Smooth muscle cell (in vitro differentiated cells): ENCODE results near the gene CDCA7L. TPM values are rescaled to one million over a fixed set of nuclear protein-coding genes. Genes with fewer than 3 reads are reported as not detected.

Experiments used
- DNase-seq: peaks from one replicate; lab custom pipeline; 2025; ENCODE audit not compliant: unreplicated experiment; lab: John Stamatoyannopoulos, UW
- H2AFZ ChIP-seq: fragments of 200-600 bp; sonication (generic); 2 replicates; pipeline ENCODE4 v1.6.0; 2016; ENCODE audit warnings: antibody characterized with exemption, low read depth, mild to moderate bottlenecking
- H3F3A ChIP-seq: fragments of 200-600 bp; sonication (generic); 2 replicates; pipeline ENCODE4 v1.6.0; 2017; ENCODE audit warnings: antibody characterized with exemption, low read depth
- H3K27ac ChIP-seq: fragments of 200-600 bp; sonication (generic); 2 replicates; pipeline ENCODE4 v1.5.1; 2016; ENCODE audit warnings: low read depth, mild to moderate bottlenecking
- H3K27me3 ChIP-seq: fragments of 200-600 bp; sonication (generic); 2 replicates; pipeline ENCODE4 v1.6.1; 2016; ENCODE audit warnings: low read depth, mild to moderate bottlenecking
- H3K36me3 ChIP-seq: fragments of 200-600 bp; sonication (generic); 2 replicates; pipeline ENCODE4 v1.5.1; 2016; ENCODE audit warnings: low read depth
- H3K4me1 ChIP-seq: fragments of 200-600 bp; sonication (generic); 2 replicates; pipeline ENCODE4 v1.5.1; 2016; ENCODE audit warnings: low read depth
- H3K4me2 ChIP-seq: fragments of 200-600 bp; sonication (generic); 2 replicates; pipeline ENCODE4 v1.6.0; 2016; ENCODE audit warnings: mild to moderate bottlenecking
- H3K4me3 ChIP-seq: fragments of 200-600 bp; sonication (generic); 2 replicates; pipeline ENCODE4 v1.5.1; 2016; ENCODE audit warnings: mild to moderate bottlenecking
- H3K79me2 ChIP-seq: fragments of 200-600 bp; sonication (generic); 2 replicates; pipeline ENCODE4 v1.6.0; 2016; ENCODE audit warnings: low read depth, mild to moderate bottlenecking
- H3K9ac ChIP-seq: fragments of 200-600 bp; sonication (generic); 2 replicates; pipeline ENCODE4 v1.6.0; 2016; ENCODE audit warnings: low read depth
- H3K9me3 ChIP-seq: fragments of 200-600 bp; sonication (generic); replicated peaks from 2 replicates; pipeline ENCODE4 v1.5.1; 2016; ENCODE audit warnings: low read depth
- H4K20me1 ChIP-seq: fragments of 200-600 bp; sonication (generic); 2 replicates; pipeline ENCODE4 v1.6.0; 2016; ENCODE audit warnings: low read depth
- WGBS: methylation state at CpG from one replicate; pipeline ENCODE4 v1.1.7; 2016; ENCODE audit warnings: low lambda C conversion rate; 5-methylcytosine and 5-hydroxymethylcytosine counted together
- polyA plus RNA-seq: library from polyadenylated mRNA; unstranded; fragments of >200 nt; fragmentation: Nextera tagmentation; extraction: Ambion mirVana; gene quantifications from 2 replicates; pipeline ENCODE4 v1.2.1, GENCODE V29; 2016
- total RNA-seq: library from RNA; depleted of rRNA; stranded (reverse); fragments of >200 nt; gene quantifications from 2 replicates; pipeline ENCODE4 v1.2.3, GENCODE V29; 2014
- TF ChIP-seq, protein P1 (sequence below): fragments of 200-600 bp; sonication (generic); IDR thresholded peaks from 2 replicates; pipeline ENCODE4 v1.5.1; 2017; ENCODE audit warnings: borderline replicate concordance, mild to moderate bottlenecking, antibody characterized with exemption; ENCODE audit not compliant: insufficient read depth, poor library complexity, severe bottlenecking

Gene CDCA7L
- total and polyA plus RNA-seq, 2 experiments from 2014 or later, result 9.3 to 13.9 TPM

DNA sequence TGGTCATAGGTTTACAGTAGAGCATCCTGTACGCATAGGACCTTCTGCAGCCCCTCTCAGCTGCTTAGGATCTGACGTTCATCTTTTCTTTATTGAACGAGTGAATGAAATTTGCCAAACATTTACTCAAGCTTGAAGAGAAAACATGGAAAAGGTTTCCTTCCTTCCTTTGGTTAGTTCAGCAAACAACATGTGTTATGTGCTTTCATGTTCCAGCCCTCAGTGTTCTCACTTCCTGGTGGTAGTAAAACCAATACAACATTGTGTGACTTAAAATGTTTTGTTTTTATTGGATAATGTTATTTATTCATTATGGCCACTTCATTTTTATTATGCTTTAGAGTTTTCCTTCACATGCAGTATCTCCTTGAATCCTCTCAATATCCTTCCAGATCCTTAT lies 1.4 kb upstream of the CDCA7L start:
- H4K20me1 ChIP-seq, result no peaks in the 10 kb centered on the region
- no peak overlapping the region for H3K9ac ChIP-seq
- H3K4me2 ChIP-seq, result no peak overlapping the region
- no peak overlapping the region for H3K4me3 ChIP-seq
- TF ChIP-seq, protein P1, sequence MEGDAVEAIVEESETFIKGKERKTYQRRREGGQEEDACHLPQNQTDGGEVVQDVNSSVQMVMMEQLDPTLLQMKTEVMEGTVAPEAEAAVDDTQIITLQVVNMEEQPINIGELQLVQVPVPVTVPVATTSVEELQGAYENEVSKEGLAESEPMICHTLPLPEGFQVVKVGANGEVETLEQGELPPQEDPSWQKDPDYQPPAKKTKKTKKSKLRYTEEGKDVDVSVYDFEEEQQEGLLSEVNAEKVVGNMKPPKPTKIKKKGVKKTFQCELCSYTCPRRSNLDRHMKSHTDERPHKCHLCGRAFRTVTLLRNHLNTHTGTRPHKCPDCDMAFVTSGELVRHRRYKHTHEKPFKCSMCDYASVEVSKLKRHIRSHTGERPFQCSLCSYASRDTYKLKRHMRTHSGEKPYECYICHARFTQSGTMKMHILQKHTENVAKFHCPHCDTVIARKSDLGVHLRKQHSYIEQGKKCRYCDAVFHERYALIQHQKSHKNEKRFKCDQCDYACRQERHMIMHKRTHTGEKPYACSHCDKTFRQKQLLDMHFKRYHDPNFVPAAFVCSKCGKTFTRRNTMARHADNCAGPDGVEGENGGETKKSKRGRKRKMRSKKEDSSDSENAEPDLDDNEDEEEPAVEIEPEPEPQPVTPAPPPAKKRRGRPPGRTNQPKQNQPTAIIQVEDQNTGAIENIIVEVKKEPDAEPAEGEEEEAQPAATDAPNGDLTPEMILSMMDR, result no peak
- H3K9me3 ChIP-seq, result no peaks in the 10 kb centered on the region
- no peaks in the 10 kb centered on the region for H3K36me3 ChIP-seq
- 91% methylated on average over 3 of the region's 3 CpGs for WGBS
- peaks cover 24% of the 10 kb centered on the region for H3K4me1 ChIP-seq
- no peak for DNase-seq
- no peak overlapping the region for H2AFZ ChIP-seq
- H3K27ac ChIP-seq, result no peak overlapping the region
- peaks cover 3% of the 10 kb centered on the region for H3F3A ChIP-seq
- peaks cover 27% of the 10 kb centered on the region for H3K27me3 ChIP-seq
- no peaks in the 10 kb centered on the region for H3K79me2 ChIP-seq

- Histone ChIP-seq H3K27me3 (peaks cover 26% of the 10 kb centered on the region), H4K20me1 (no peaks in the 10 kb centered on the region), H2AFZ (peak overlapping the region; percentile 79), H3K4me3 (peak overlapping the region; percentile 65), H3K36me3 (no peaks in the 10 kb centered on the region), H3F3A (peaks cover 3% of the 10 kb centered on the region), H3K4me2 (peak overlapping the region; percentile 95), H3K9ac (peak overlapping the region; percentile 89), H3K4me1 (peaks cover 29% of the 10 kb centered on the region), H3K27ac (no peak overlapping the region), H3K79me2 (no peaks in the 10 kb centered on the region), H3K9me3 (no peaks in the 10 kb centered on the region)
- 23% methylated on average over 8 of the region's 8 CpGs for WGBS
- no peak for DNase-seq
- TF ChIP-seq, protein P1, result no peak
Measured at GRCh38 chr7:21946222-21946709, 567 bp upstream of the CDCA7L start.

DNA sequence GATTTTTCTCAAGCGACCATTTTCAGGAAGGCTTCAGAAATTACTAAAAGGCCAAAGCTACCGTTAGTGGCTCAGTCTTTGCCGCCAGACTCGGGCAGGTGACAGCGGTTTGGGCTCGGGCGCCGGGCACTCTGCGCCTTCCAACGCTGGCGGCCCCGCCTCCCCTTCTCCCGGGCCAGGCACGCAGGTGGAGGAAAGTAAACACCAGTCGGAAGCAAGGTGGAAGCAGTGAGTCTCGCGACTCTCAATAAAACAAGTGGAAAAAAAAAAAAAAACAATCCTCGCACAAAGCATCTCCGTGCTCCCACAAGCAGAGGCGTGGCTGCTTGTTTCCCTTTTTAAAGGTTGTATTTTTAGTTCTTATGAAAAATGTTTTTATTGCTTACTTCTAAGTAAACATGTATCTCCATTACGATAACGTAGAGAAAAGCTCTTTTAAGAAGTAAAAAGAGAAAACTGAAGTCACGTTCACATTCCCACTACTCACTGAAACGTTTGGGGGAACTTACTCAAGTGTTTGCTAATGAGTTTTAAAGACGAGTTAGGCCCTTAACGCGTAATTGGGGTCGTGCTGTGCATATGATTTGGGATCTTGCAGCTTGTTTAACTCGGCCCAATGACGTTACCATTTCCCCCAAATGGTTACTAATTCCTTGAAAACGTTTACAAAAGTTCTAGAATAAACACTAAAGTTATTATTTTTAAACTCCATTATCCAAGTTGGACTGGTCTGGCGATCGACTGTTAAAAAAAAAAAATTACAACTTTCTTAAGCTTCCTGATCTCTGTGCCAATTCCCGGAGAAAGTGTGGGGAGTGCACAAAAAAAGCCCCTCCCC lies 864 bp downstream of the CDCA7L start:
- Histone ChIP-seq H3K4me1 (peaks cover 33% of the 10 kb centered on the region), H3F3A (peaks cover 3% of the 10 kb centered on the region), H3K27me3 (peaks cover 15% of the 10 kb centered on the region), H3K36me3 (no peaks in the 10 kb centered on the region), H3K79me2 (no peaks in the 10 kb centered on the region), H3K9me3 (no peaks in the 10 kb centered on the region), H4K20me1 (no peaks in the 10 kb centered on the region), H2AFZ (peak overlapping the region; percentile 79), H3K4me3 (peak overlapping the region; percentile 65), H3K27ac (no peak overlapping the region), H3K9ac (peak overlapping the region; percentile 89), H3K4me2 (peak overlapping the region; percentile 95)
- TF ChIP-seq, protein P1, result no peak
- DNase-seq, result no peak
- WGBS, result 2% methylated on average over 34 of the region's 34 CpGs
